ENCODE results near the gene SOBP.
A peak's percentile ranks its signal among the peaks of the same experiment; 100 is the strongest.

SOBP gene

DNA sequence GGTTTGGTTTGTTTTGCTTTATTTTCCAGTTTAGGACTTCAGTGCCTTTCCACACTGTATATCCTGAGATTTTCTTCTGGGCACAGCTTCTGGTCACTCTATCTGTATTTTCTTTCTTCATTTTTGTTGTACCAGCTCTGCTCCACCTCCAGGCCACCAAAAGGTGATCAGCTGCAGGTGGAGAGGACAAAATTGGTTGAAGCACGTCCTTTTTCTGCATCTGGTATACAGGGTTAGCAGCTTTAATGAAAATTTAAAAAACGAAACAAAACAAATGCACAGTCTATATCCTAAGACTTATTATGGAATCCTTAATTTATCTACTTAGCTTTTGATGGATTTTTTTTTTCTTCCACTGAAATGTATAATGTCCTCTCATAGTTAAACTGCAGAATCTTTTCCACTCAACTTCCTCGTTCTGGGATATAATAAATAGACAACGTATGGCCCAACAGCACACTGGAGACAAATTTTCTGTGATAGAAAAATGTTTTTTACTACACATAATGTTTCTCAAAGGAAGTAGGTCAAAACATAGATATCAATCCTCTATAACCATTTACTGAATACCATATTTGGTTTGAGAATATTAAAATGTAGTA, 10.7 kb upstream of the SOBP start:
- no peak for DNase-seq
- no peak overlapping the region for H3K4me2 ChIP-seq (ENCODE audit: low read length, poor library complexity, severe bottlenecking)
- no peak overlapping the region for H4K91ac ChIP-seq (ENCODE audit: low read length)
- no peak overlapping the region for H3K27ac ChIP-seq (ENCODE audit: low read length, poor library complexity, severe bottlenecking)
- H3K79me1 ChIP-seq (replicated peaks; ENCODE audit: low read length, poor library complexity, severe bottlenecking), result no peaks in the 10 kb centered on the region
- H3K18ac ChIP-seq (ENCODE audit: low read depth in 1 of 2, low read length in 2 of 2), result no peak overlapping the region
- H3K4ac ChIP-seq (ENCODE audit: low read depth in 1 of 2, low read length in 2 of 2), result no peak overlapping the region
- no peak overlapping the region for H2BK12ac ChIP-seq (ENCODE audit: low read length in 2 of 2)
- no peak overlapping the region for H3K23ac ChIP-seq (ENCODE audit: low read length in 2 of 2)
- H2BK5ac ChIP-seq (ENCODE audit: low read depth, low read length, poor library complexity, severe bottlenecking), result no peak overlapping the region
- no peak overlapping the region for H2AK5ac ChIP-seq (ENCODE audit: low read length, severe bottlenecking)
- no peaks in the 10 kb centered on the region for H3K9me3 ChIP-seq (ENCODE audit: control insufficient read depth, low read length)
- H2BK120ac ChIP-seq (ENCODE audit: low read depth, low read length), result no peak overlapping the region
- H3K4me3 ChIP-seq (ENCODE audit: insufficient read depth in 1 of 2, low read depth in 1 of 2, low read length in 2 of 2), result no peak overlapping the region
- H2AFZ ChIP-seq (ENCODE audit: low read depth, low read length), result no peak overlapping the region
- H3K9ac ChIP-seq (ENCODE audit: low read length), result no peak overlapping the region
- H3K4me1 ChIP-seq (ENCODE audit: control insufficient read depth, insufficient read depth, low read depth, low read length), result no peaks in the 10 kb centered on the region
- H3K36me3 ChIP-seq (ENCODE audit: control insufficient read depth in 1 of 2, insufficient read depth in 2 of 2, low read depth in 1 of 2, low read length in 2 of 2), result no peaks in the 10 kb centered on the region
- no peak overlapping the region for H3K14ac ChIP-seq (ENCODE audit: low read length in 2 of 2)
- H3K27me3 ChIP-seq (ENCODE audit: control insufficient read depth in 1 of 2, insufficient read depth in 1 of 2, low read length in 2 of 2), result peaks cover 0 to 18% of the 10 kb centered on the region in 2 experiments
- no peak overlapping the region for H2BK15ac ChIP-seq (ENCODE audit: low read depth, poor library complexity, severe bottlenecking)
- no peak overlapping the region for H4K8ac ChIP-seq (ENCODE audit: low read length)
- WGBS, result 100% methylated on average over 1 of the region's 4 CpGs

DNA sequence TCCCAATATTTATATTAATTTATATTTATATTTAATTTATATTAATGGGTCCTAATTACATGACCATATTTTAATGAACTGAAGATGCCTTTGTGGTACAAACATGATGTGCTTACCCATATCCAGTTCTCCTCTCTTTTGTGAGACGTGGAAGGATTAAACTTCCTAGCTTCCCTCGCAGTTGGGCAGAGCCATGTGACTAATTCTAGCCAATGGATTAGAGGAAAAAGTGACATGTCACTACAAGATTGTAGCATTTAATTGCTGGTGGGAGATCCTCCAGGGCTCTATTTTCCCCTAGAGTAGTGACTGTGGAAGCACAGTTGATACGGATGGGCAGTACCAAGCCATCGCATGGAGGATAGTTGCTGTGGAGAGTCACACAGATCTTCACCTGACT, 4.8 kb upstream of the SOBP start:
- Histone ChIP-seq H3K36me3 (ENCODE audit: control insufficient read depth in 1 of 2, insufficient read depth in 2 of 2, low read depth in 1 of 2, low read length in 2 of 2) (no peaks in the 10 kb centered on the region), H4K8ac (ENCODE audit: low read length) (no peak overlapping the region), H3K27me3 (ENCODE audit: control insufficient read depth in 1 of 2, insufficient read depth in 1 of 2, low read length in 2 of 2) (peaks cover 0 to 60% of the 10 kb centered on the region in 2 experiments), H3K9me3 (ENCODE audit: control insufficient read depth, low read length) (no peaks in the 10 kb centered on the region), H3K4me1 (ENCODE audit: control insufficient read depth, insufficient read depth, low read depth, low read length) (peaks cover 16% of the 10 kb centered on the region), H3K9ac (ENCODE audit: low read length) (no peak overlapping the region), H3K79me1 (replicated peaks; ENCODE audit: low read length, poor library complexity, severe bottlenecking) (no peaks in the 10 kb centered on the region), H2BK12ac (ENCODE audit: low read length in 2 of 2) (no peak overlapping the region), H3K4ac (ENCODE audit: low read depth in 1 of 2, low read length in 2 of 2) (no peak overlapping the region), H3K18ac (ENCODE audit: low read depth in 1 of 2, low read length in 2 of 2) (no peak overlapping the region), H2BK5ac (ENCODE audit: low read depth, low read length, poor library complexity, severe bottlenecking) (no peak overlapping the region), H4K91ac (ENCODE audit: low read length) (no peak overlapping the region), H2BK15ac (ENCODE audit: low read depth, poor library complexity, severe bottlenecking) (no peak overlapping the region), H2BK120ac (ENCODE audit: low read depth, low read length) (no peak overlapping the region), H3K14ac (ENCODE audit: low read length in 2 of 2) (no peak overlapping the region), H2AK5ac (ENCODE audit: low read length, severe bottlenecking) (no peak overlapping the region), H3K27ac (ENCODE audit: low read length, poor library complexity, severe bottlenecking) (no peak overlapping the region), H3K4me2 (ENCODE audit: low read length, poor library complexity, severe bottlenecking) (no peak overlapping the region), H3K23ac (ENCODE audit: low read length in 2 of 2) (no peak overlapping the region), H3K4me3 (ENCODE audit: insufficient read depth in 1 of 2, low read depth in 1 of 2, low read length in 2 of 2) (no peak overlapping the region), H2AFZ (ENCODE audit: low read depth, low read length) (no peak overlapping the region)
- DNase-seq, result no peak
- WGBS, result 84% methylated on average over 4 of the region's 4 CpGs

DNA sequence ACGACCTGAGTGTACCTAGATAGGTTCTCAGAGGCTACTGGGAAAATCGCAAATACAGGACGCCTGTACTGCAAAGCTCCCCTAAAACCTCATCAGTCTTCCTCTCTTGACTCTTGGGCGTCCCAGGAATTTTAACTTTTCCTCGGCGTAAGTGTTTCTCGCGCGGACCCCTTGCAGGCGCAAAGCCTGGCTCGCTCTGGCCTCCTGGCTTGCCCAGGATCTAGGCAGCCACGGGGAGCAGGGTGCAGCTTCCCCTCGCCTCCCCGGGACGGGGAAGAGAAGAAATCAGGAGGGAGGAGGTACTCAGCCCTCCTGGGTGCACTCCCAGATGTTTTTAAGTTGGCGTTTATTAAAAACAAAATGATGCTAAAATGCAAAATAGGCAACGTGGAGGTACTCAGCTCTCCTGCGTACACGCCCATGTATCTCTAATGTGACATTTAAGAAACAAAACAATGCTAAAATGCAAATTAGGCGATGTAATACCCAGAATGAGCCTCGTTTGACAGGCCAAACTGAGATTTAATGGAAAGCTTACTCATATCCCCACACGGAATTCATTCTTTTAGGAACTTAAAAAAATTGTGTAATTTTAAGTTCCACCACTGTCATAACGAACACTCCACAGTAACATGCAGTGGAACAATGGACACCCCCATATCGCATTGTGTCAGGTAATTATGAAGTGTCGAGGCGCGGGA, 1.6 kb upstream of the SOBP start:
- Histone ChIP-seq H3K79me1 (replicated peaks; ENCODE audit: low read length, poor library complexity, severe bottlenecking) (no peaks in the 10 kb centered on the region), H4K91ac (ENCODE audit: low read length) (no peak overlapping the region), H3K36me3 (ENCODE audit: control insufficient read depth in 1 of 2, insufficient read depth in 2 of 2, low read depth in 1 of 2, low read length in 2 of 2) (no peaks in the 10 kb centered on the region), H4K8ac (ENCODE audit: low read length) (no peak overlapping the region), H3K4ac (ENCODE audit: low read depth in 1 of 2, low read length in 2 of 2) (no peak overlapping the region), H3K27me3 (ENCODE audit: control insufficient read depth in 1 of 2, insufficient read depth in 1 of 2, low read length in 2 of 2) (peaks cover 0 to 77% of the 10 kb centered on the region in 2 experiments), H3K9me3 (ENCODE audit: control insufficient read depth, low read length) (no peaks in the 10 kb centered on the region), H2BK120ac (ENCODE audit: low read depth, low read length) (no peak overlapping the region), H3K4me1 (ENCODE audit: control insufficient read depth, insufficient read depth, low read depth, low read length) (peaks cover 27% of the 10 kb centered on the region), H2BK12ac (ENCODE audit: low read length in 2 of 2) (peak overlapping the region in 1 of 2 experiments; percentile 10), H3K18ac (ENCODE audit: low read depth in 1 of 2, low read length in 2 of 2) (no peak overlapping the region), H2AFZ (ENCODE audit: low read depth, low read length) (peak overlapping the region; percentile 83), H3K9ac (ENCODE audit: low read length) (peak overlapping the region; percentile 87), H3K27ac (ENCODE audit: low read length, poor library complexity, severe bottlenecking) (no peak overlapping the region), H3K14ac (ENCODE audit: low read length in 2 of 2) (no peak overlapping the region), H2BK5ac (ENCODE audit: low read depth, low read length, poor library complexity, severe bottlenecking) (no peak overlapping the region), H3K4me2 (ENCODE audit: low read length, poor library complexity, severe bottlenecking) (peak overlapping the region; percentile 99), H2BK15ac (ENCODE audit: low read depth, poor library complexity, severe bottlenecking) (no peak overlapping the region), H2AK5ac (ENCODE audit: low read length, severe bottlenecking) (no peak overlapping the region), H3K4me3 (ENCODE audit: insufficient read depth in 1 of 2, low read depth in 1 of 2, low read length in 2 of 2) (peak overlapping the region in 1 of 2 experiments; percentile 92), H3K23ac (ENCODE audit: low read length in 2 of 2) (no peak overlapping the region)
- DNase-seq, result peak; percentile 8
- WGBS, result 3% methylated on average over 23 of the region's 27 CpGs

DNA sequence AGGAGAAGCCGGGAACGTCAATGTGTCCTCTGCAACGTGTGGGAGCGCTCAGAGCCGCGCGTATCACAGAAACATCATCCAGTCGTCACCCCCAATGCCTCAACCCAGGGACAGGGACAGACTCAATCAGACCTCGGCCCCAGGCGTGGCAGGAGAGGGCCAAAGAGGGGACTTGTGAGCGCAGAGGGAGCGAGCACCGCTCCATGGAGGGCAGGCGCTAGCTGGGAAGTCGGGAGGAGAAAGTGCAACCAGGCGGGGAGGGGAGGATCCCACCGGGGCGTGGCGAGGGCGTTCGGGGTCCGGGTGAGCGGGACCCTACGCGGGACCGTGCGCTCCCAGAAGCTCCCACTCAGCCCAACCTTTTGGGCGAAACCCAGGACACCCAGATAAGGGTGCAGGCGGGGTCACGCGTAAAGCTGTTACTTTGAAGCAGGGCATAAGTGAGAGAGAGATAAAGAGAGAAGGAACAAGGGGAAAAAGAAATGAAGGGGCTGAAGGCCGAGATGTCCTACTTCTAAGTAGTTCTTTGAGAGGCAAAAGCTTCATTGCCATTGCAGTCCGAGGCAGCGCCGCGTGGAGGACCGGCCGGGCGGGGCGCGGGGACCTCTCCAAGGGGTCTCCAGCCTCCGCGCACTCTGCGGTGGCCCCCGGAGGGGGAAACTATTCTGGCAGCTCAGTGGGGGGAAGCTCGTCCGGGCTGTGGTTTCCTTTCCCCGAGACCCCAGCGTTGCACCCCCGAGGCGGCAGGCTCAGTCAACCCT, 862 bp upstream of the SOBP start:
- H4K8ac ChIP-seq (ENCODE audit: low read length), result peak overlapping the region; percentile 19
- no peak overlapping the region for H2AK5ac ChIP-seq (ENCODE audit: low read length, severe bottlenecking)
- H4K91ac ChIP-seq (ENCODE audit: low read length), result peak overlapping the region; percentile 23
- H3K27ac ChIP-seq (ENCODE audit: low read length, poor library complexity, severe bottlenecking), result no peak overlapping the region
- no peak overlapping the region for H3K14ac ChIP-seq (ENCODE audit: low read length in 2 of 2)
- no peaks in the 10 kb centered on the region for H3K9me3 ChIP-seq (ENCODE audit: control insufficient read depth, low read length)
- peak overlapping the region; percentile 52 for H2BK15ac ChIP-seq (ENCODE audit: low read depth, poor library complexity, severe bottlenecking)
- peak overlapping the region; percentile 85 for H2AFZ ChIP-seq (ENCODE audit: low read depth, low read length)
- peak overlapping the region in 1 of 2 experiments; percentile 50 for H3K4ac ChIP-seq (ENCODE audit: low read depth in 1 of 2, low read length in 2 of 2)
- peak overlapping the region; percentile 99 for H3K4me2 ChIP-seq (ENCODE audit: low read length, poor library complexity, severe bottlenecking)
- peaks cover 0 to 74% of the 10 kb centered on the region in 2 experiments for H3K27me3 ChIP-seq (ENCODE audit: control insufficient read depth in 1 of 2, insufficient read depth in 1 of 2, low read length in 2 of 2)
- peak overlapping the region in 1 of 2 experiments; percentile 34 for H2BK12ac ChIP-seq (ENCODE audit: low read length in 2 of 2)
- H3K23ac ChIP-seq (ENCODE audit: low read length in 2 of 2), result no peak overlapping the region
- peak overlapping the region; percentile 61 for H2BK120ac ChIP-seq (ENCODE audit: low read depth, low read length)
- H3K4me3 ChIP-seq (ENCODE audit: insufficient read depth in 1 of 2, low read depth in 1 of 2, low read length in 2 of 2), result peak overlapping the region; percentile 69 to 92
- no peak overlapping the region for H2BK5ac ChIP-seq (ENCODE audit: low read depth, low read length, poor library complexity, severe bottlenecking)
- no peaks in the 10 kb centered on the region for H3K79me1 ChIP-seq (replicated peaks; ENCODE audit: low read length, poor library complexity, severe bottlenecking)
- H3K9ac ChIP-seq (ENCODE audit: low read length), result peak overlapping the region; percentile 87
- H3K36me3 ChIP-seq (ENCODE audit: control insufficient read depth in 1 of 2, insufficient read depth in 2 of 2, low read depth in 1 of 2, low read length in 2 of 2), result no peaks in the 10 kb centered on the region
- peak overlapping the region in 1 of 2 experiments; percentile 84 for H3K18ac ChIP-seq (ENCODE audit: low read depth in 1 of 2, low read length in 2 of 2)
- 1% methylated on average over 47 of the region's 51 CpGs for WGBS
- H3K4me1 ChIP-seq (ENCODE audit: control insufficient read depth, insufficient read depth, low read depth, low read length), result peaks cover 27% of the 10 kb centered on the region
- DNase-seq, result peak; percentile 59
